ENCODE results near the gene DDC. TPM values are rescaled to one million over a fixed set of nuclear protein-coding genes. Genes with fewer than 3 reads are reported as not detected.

DDC gene
- total RNA-seq, 1 donor: not detected

- H3K4me3 ChIP-seq (ENCODE audit: low read depth, low read length): no peak overlapping the region
- no peak for DNase-seq (ENCODE audit: low read depth)
- TF ChIP-seq, protein P1, sequence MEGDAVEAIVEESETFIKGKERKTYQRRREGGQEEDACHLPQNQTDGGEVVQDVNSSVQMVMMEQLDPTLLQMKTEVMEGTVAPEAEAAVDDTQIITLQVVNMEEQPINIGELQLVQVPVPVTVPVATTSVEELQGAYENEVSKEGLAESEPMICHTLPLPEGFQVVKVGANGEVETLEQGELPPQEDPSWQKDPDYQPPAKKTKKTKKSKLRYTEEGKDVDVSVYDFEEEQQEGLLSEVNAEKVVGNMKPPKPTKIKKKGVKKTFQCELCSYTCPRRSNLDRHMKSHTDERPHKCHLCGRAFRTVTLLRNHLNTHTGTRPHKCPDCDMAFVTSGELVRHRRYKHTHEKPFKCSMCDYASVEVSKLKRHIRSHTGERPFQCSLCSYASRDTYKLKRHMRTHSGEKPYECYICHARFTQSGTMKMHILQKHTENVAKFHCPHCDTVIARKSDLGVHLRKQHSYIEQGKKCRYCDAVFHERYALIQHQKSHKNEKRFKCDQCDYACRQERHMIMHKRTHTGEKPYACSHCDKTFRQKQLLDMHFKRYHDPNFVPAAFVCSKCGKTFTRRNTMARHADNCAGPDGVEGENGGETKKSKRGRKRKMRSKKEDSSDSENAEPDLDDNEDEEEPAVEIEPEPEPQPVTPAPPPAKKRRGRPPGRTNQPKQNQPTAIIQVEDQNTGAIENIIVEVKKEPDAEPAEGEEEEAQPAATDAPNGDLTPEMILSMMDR (IDR thresholded peaks at IDR 0.05; ENCODE audit: insufficient read depth, low read depth, low read length): no peak
These were observed 133.9 kb downstream of the DDC start for GRCh38 chr7:50431316-50431715.

DNA sequence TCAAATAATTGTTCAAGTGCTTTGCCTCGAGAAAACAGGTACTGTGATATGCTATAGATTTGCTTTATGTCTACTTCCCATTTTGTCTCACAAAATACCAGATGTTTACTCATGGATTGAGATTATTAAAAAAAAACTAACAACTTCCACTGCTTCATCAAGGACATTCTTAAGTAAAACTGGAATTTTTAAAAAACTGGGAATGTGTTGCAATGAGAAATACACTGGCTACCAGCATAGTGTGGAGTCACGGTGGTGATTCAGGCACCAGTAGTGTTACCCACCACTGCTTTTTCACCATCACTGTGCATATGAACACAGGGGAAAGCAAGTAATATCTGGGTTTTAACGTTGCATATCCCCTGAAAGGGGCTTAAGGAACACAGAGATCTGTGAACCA, 136.3 kb downstream of the DDC start:
- H3K4me3 ChIP-seq (ENCODE audit: low read depth, low read length): no peak overlapping the region
- TF ChIP-seq, protein P1 (IDR thresholded peaks at IDR 0.05; ENCODE audit: insufficient read depth, low read depth, low read length): no peak
- no peak for DNase-seq (ENCODE audit: low read depth)

GRCh38 chr7:50427518-50427917, 137.7 kb downstream of the DDC start:
- H3K4me3 ChIP-seq (ENCODE audit: low read depth, low read length): no peak overlapping the region
- TF ChIP-seq, protein P1 (IDR thresholded peaks at IDR 0.05; ENCODE audit: insufficient read depth, low read depth, low read length): no peak
- no peak for DNase-seq (ENCODE audit: low read depth)

- H3K4me3 ChIP-seq (ENCODE audit: low read depth, low read length): no peak overlapping the region
- DNase-seq (ENCODE audit: low read depth): no peak
- TF ChIP-seq, protein P1 (IDR thresholded peaks at IDR 0.05; ENCODE audit: insufficient read depth, low read depth, low read length): no peak
These were observed 138.7 kb downstream of the DDC start for GRCh38 chr7:50426280-50427045.

- no peak overlapping the region for H3K4me3 ChIP-seq (ENCODE audit: low read depth, low read length)
- DNase-seq (ENCODE audit: low read depth): no peak
- TF ChIP-seq, protein P1 (IDR thresholded peaks at IDR 0.05; ENCODE audit: insufficient read depth, low read depth, low read length): no peak
These were observed 139.9 kb downstream of the DDC start for GRCh38 chr7:50425318-50425717.

- TF ChIP-seq, protein P1 (IDR thresholded peaks at IDR 0.05; ENCODE audit: insufficient read depth, low read depth, low read length): no peak
- no peak for DNase-seq (ENCODE audit: low read depth)
These were observed 141.3 kb downstream of the DDC start for GRCh38 chr7:50423860-50424259.

DNA sequence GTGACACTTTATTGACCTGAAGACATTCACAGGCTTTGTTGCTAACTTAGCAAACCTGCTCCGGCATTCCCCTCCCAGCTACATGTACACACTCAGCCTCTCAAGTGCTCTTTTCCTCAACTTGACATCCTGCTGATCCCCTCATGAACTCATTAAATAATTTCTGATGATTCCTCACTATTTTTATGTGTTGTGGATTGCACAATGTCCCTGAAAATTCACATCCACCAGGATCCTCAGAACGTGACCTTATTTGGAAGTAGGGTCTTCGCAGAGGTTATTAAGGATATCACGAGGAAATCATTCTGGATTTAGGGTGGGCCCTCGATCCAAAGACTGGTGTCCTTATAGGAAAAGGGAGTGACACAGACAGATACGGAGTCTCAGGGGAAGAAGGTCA, 142.3 kb downstream of the DDC start:
- DNase-seq (ENCODE audit: low read depth): no peak
- no peak overlapping the region for H3K4me3 ChIP-seq (ENCODE audit: low read depth, low read length)
- TF ChIP-seq, protein P1 (IDR thresholded peaks at IDR 0.05; ENCODE audit: insufficient read depth, low read depth, low read length): no peak

More at GRCh38 chr7:50423860-50424259, 141.3 kb downstream of the DDC start:
- no peak overlapping the region for H3K4me3 ChIP-seq (ENCODE audit: low read depth, low read length)
